Measurements from ENCODE around the gene TUFT1.

DNA sequence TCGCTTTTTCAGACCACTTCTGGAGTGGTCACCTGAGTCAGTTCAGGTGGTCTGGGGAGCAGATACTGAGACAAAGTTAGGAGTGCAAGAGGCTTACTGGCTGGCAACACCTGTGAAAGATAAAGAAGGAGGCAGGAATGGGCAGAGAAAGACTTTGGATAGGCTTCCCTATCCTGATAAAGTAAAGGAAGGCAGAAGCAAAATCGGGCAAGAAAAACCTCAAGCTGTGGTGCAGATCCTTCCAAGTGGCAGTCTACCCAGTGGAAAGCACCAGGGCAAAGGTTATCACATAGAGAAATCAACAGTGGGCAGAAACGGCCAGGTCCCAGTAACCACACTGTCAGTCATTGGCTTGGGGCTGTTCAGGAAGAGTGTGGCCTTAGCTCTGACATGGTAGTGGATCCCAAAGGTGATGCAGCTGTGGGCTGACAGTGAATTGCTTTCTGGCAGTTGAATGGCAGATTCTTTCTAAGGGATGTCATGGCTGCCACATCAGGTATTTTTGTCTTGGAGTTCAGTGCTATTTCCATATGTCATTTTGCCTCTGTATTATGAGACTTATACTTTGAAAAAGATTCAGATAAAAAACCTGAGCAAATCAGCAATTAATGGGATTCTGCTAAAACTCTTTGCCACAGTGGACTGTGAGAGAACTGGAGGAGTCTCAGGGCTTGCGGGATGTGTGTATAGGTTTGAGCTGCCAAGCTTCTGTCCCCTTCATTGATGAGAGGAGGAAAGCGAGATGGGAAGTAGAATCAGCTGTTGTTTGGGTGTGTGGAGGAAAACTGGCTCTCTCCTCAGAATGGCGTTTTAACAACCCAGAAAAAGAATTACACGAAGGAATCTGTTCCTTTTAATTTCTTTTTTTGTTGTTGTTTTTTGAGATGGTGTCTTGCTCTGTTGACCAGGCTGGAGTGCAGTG, 37.0 kb upstream of the TUFT1 start:
- no peak for TF ChIP-seq POLR2A (IDR thresholded peaks at IDR 0.05)
- TF ChIP-seq, protein P1, sequence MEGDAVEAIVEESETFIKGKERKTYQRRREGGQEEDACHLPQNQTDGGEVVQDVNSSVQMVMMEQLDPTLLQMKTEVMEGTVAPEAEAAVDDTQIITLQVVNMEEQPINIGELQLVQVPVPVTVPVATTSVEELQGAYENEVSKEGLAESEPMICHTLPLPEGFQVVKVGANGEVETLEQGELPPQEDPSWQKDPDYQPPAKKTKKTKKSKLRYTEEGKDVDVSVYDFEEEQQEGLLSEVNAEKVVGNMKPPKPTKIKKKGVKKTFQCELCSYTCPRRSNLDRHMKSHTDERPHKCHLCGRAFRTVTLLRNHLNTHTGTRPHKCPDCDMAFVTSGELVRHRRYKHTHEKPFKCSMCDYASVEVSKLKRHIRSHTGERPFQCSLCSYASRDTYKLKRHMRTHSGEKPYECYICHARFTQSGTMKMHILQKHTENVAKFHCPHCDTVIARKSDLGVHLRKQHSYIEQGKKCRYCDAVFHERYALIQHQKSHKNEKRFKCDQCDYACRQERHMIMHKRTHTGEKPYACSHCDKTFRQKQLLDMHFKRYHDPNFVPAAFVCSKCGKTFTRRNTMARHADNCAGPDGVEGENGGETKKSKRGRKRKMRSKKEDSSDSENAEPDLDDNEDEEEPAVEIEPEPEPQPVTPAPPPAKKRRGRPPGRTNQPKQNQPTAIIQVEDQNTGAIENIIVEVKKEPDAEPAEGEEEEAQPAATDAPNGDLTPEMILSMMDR (IDR thresholded peaks at IDR 0.05 in 8 of 11, conservative IDR thresholded peaks at IDR 0.05 in 3 of 11): no peak

Measured in spleen (tissue), 7 donors.